GM23248 (cell line): ENCODE measurements around the gene CACNA1E. TPM values are rescaled to one million over a fixed set of nuclear protein-coding genes. Genes with fewer than 3 reads are reported as not detected.
"Not testable (repeated sequence)": the region's sequence is repeated elsewhere in the genome, so short reads cannot be mapped to it uniquely, and the experiment has no call there.

Experiments used
- DNase-seq: peaks from one replicate; pipeline ENCODE4 v3.0.0-alpha.2; 2015
- H2AFZ ChIP-seq: fragments of 200-600 bp; sonication (generic); 2 replicates; pipeline ENCODE4 v1.6.1; 2016; ENCODE audit warnings: antibody characterized with exemption
- H3F3A ChIP-seq: fragments of 200-600 bp; sonication (generic); 2 replicates; pipeline ENCODE4 v1.6.1; 2016; ENCODE audit warnings: mild to moderate bottlenecking, antibody characterized with exemption, mixed run types; ENCODE audit not compliant: insufficient read depth
- H3K27ac ChIP-seq: fragments of 200-600 bp; sonication (generic); 2 replicates; pipeline ENCODE4 v1.5.1; 2016; ENCODE audit warnings: mild to moderate bottlenecking
- H3K27me3 ChIP-seq: fragments of 200-600 bp; sonication (generic); replicated peaks from 2 replicates; pipeline ENCODE4 v1.6.1; 2016; ENCODE audit warnings: mild to moderate bottlenecking; ENCODE audit not compliant: insufficient read depth
- H3K36me3 ChIP-seq: fragments of 200-600 bp; sonication (generic); 2 replicates; pipeline ENCODE4 v1.6.1; 2016; ENCODE audit warnings: low read depth, mild to moderate bottlenecking
- H3K4me1 ChIP-seq: fragments of 200-600 bp; sonication (generic); 2 replicates; pipeline ENCODE4 v1.6.1; 2016; ENCODE audit warnings: mild to moderate bottlenecking; ENCODE audit not compliant: insufficient read depth
- H3K4me2 ChIP-seq: fragments of 200-600 bp; sonication (generic); one replicate; pipeline ENCODE4 v1.6.1; 2016; ENCODE audit warnings: mild to moderate bottlenecking; ENCODE audit not compliant: unreplicated experiment
- H3K4me3 ChIP-seq: fragments of 200-600 bp; sonication (generic); 2 replicates; pipeline ENCODE4 v1.5.1; 2016; ENCODE audit warnings: mild to moderate bottlenecking
- H3K79me2 ChIP-seq: fragments of 200-600 bp; sonication (generic); 2 replicates; pipeline ENCODE4 v1.6.1; 2016; ENCODE audit warnings: mild to moderate bottlenecking; ENCODE audit not compliant: insufficient read depth
- H3K9ac ChIP-seq: fragments of 200-600 bp; sonication (generic); 2 replicates; pipeline ENCODE4 v1.6.1; 2016; ENCODE audit warnings: mild to moderate bottlenecking
- H3K9me2 ChIP-seq: fragments of 200-600 bp; sonication (generic); 2 replicates; pipeline ENCODE4 v1.6.1; 2016; ENCODE audit warnings: mixed run types, mild to moderate bottlenecking, moderate library complexity; ENCODE audit not compliant: insufficient read depth
- H3K9me3 ChIP-seq: fragments of 200-600 bp; sonication (generic); one replicate; pipeline ENCODE4 v1.6.1; 2017; ENCODE audit warnings: low read depth
- H4K20me1 ChIP-seq: fragments of 200-600 bp; sonication (generic); 2 replicates; pipeline ENCODE4 v1.6.0; 2016; ENCODE audit not compliant: insufficient read depth
- EZH2 ChIP-seq: fragments of 200-600 bp; sonication (generic); IDR thresholded peaks from 2 replicates; pipeline ENCODE4 v1.6.1; 2018; ENCODE audit warnings: antibody characterized with exemption, mild to moderate bottlenecking; ENCODE audit not compliant: insufficient read depth, poor library complexity, severe bottlenecking
- EZH2phosphoT487 ChIP-seq: fragments of 200-600 bp; sonication (generic); IDR thresholded peaks from 2 replicates; pipeline ENCODE4 v1.6.1; 2018; ENCODE audit warnings: antibody characterized with exemption, moderate library complexity, mild to moderate bottlenecking, low read depth; ENCODE audit not compliant: insufficient read depth
- WGBS, 2 experiments: methylation state at CpG; one replicate each; pipeline ENCODE4 v1.1.6; 2015 to 2017; ENCODE audit warnings: low lambda C conversion rate in 2 of 2, low coverage in 1 of 2; ENCODE audit errors: missing lambda C conversion rate in 2 of 2; 5-methylcytosine and 5-hydroxymethylcytosine counted together
- in situ Hi-C: fragments of 300-500 bp; cut with MboI; formaldehyde crosslinking; loops from 2 replicates; pipeline ENCODE4 v1.15.0; 2020
- polyA plus RNA-seq: library from polyadenylated mRNA; unstranded; fragments of >200 nt; fragmentation: Nextera tagmentation; extraction: Ambion mirVana; gene quantifications from 2 replicates; pipeline ENCODE4 v1.2.1, GENCODE V29; 2016
- total RNA-seq: library from RNA; depleted of rRNA; stranded (reverse); fragments of >200 nt; shearing (Covaris generic); gene quantifications from 2 replicates; pipeline ENCODE4 v1.2.3, GENCODE V29; 2014

The CACNA1E gene
- total and polyA plus RNA-seq, 2 experiments from 2014 or later, result not detected

GRCh38 chr1:181816608-181817007, 333.3 kb downstream of the CACNA1E start:
- no peaks in the 10 kb centered on the region for H3K4me1 ChIP-seq
- H3K36me3 ChIP-seq, result no peaks in the 10 kb centered on the region
- in situ Hi-C loops, result no loop called here
- H3K27ac ChIP-seq, result no peak overlapping the region
- DNase-seq, result no peak
- H3K9me3 ChIP-seq, result no peaks in the 10 kb centered on the region
- H3K4me2 ChIP-seq, result no peak overlapping the region
- H3F3A ChIP-seq, result no peaks in the 10 kb centered on the region
- 23 to 32% methylated on average over 4 of the region's 4 CpGs for WGBS, 2 experiments
- no peak overlapping the region for H2AFZ ChIP-seq
- no peaks in the 10 kb centered on the region for H3K27me3 ChIP-seq
- no peaks in the 10 kb centered on the region for H3K9me2 ChIP-seq
- TF ChIP-seq EZH2 (no peak), EZH2phosphoT487 (no peak)
- H3K9ac ChIP-seq, result no peak overlapping the region
- no peak overlapping the region for H3K4me3 ChIP-seq
- H4K20me1 ChIP-seq, result no peaks in the 10 kb centered on the region
- no peaks in the 10 kb centered on the region for H3K79me2 ChIP-seq

- Histone ChIP-seq H3K36me3 (no peaks in the 10 kb centered on the region), H3K9ac (no peak overlapping the region), H3K27me3 (no peaks in the 10 kb centered on the region), H3K27ac (no peak overlapping the region), H3K4me3 (no peak overlapping the region), H3K9me2 (no peaks in the 10 kb centered on the region), H4K20me1 (no peaks in the 10 kb centered on the region), H3K4me2 (no peak overlapping the region), H3K9me3 (no peaks in the 10 kb centered on the region), H3K4me1 (no peaks in the 10 kb centered on the region), H2AFZ (no peak overlapping the region), H3K79me2 (no peaks in the 10 kb centered on the region), H3F3A (no peaks in the 10 kb centered on the region)
- no peak for DNase-seq
- in situ Hi-C loops, result no loop called here
- TF ChIP-seq EZH2phosphoT487, result no peak
- no peak for TF ChIP-seq EZH2
These were observed 333.8 kb downstream of the CACNA1E start for GRCh38 chr1:181817091-181817490.

- Histone ChIP-seq H2AFZ (no peak overlapping the region), H3K36me3 (no peaks in the 10 kb centered on the region), H3K27ac (no peak overlapping the region), H3K9me3 (no peaks in the 10 kb centered on the region), H3K9me2 (no peaks in the 10 kb centered on the region), H4K20me1 (no peaks in the 10 kb centered on the region), H3K27me3 (no peaks in the 10 kb centered on the region), H3K79me2 (no peaks in the 10 kb centered on the region), H3K4me1 (no peaks in the 10 kb centered on the region), H3F3A (no peaks in the 10 kb centered on the region), H3K4me3 (no peak overlapping the region), H3K4me2 (no peak overlapping the region), H3K9ac (no peak overlapping the region)
- no peak for TF ChIP-seq EZH2
- TF ChIP-seq EZH2phosphoT487, result no peak
- WGBS, 2 experiments, result 31 to 40% methylated on average over 2 of the region's 2 CpGs
- in situ Hi-C loops, result no loop called here
- DNase-seq, result no peak
These were observed 335.1 kb downstream of the CACNA1E start for GRCh38 chr1:181818459-181818858.

- H3K4me1 ChIP-seq, result no peaks in the 10 kb centered on the region
- H3K4me3 ChIP-seq, result no peak overlapping the region
- H4K20me1 ChIP-seq, result no peaks in the 10 kb centered on the region
- no peak overlapping the region for H3K4me2 ChIP-seq
- H3K27ac ChIP-seq, result no peak overlapping the region
- no peaks in the 10 kb centered on the region for H3F3A ChIP-seq
- DNase-seq, result no peak
- WGBS, 2 experiments, result 13 to 16% methylated on average over 1 of the region's 1 CpG
- H3K9me3 ChIP-seq, result no peaks in the 10 kb centered on the region
- no peaks in the 10 kb centered on the region for H3K9me2 ChIP-seq
- TF ChIP-seq EZH2, result no peak
- no peak for TF ChIP-seq EZH2phosphoT487
- no peaks in the 10 kb centered on the region for H3K79me2 ChIP-seq
- H3K36me3 ChIP-seq, result no peaks in the 10 kb centered on the region
- no peak overlapping the region for H3K9ac ChIP-seq
- no peaks in the 10 kb centered on the region for H3K27me3 ChIP-seq
- in situ Hi-C loops, result no loop called here
- no peak overlapping the region for H2AFZ ChIP-seq
These were observed 335.6 kb downstream of the CACNA1E start for GRCh38 chr1:181818943-181819342.

GRCh38 chr1:181821701-181822100, 338.4 kb downstream of the CACNA1E start:
- Histone ChIP-seq H3K4me2 (no peak overlapping the region), H3K27ac (no peak overlapping the region), H3K36me3 (no peaks in the 10 kb centered on the region), H3F3A (no peaks in the 10 kb centered on the region), H3K9me3 (no peaks in the 10 kb centered on the region), H3K4me1 (no peaks in the 10 kb centered on the region), H3K4me3 (no peak overlapping the region), H3K27me3 (no peaks in the 10 kb centered on the region), H3K79me2 (no peaks in the 10 kb centered on the region), H3K9ac (no peak overlapping the region), H2AFZ (no peak overlapping the region), H3K9me2 (no peaks in the 10 kb centered on the region), H4K20me1 (no peaks in the 10 kb centered on the region)
- DNase-seq, result no peak
- in situ Hi-C loops, result no loop called here
- TF ChIP-seq EZH2, result no peak
- TF ChIP-seq EZH2phosphoT487, result no peak

DNA sequence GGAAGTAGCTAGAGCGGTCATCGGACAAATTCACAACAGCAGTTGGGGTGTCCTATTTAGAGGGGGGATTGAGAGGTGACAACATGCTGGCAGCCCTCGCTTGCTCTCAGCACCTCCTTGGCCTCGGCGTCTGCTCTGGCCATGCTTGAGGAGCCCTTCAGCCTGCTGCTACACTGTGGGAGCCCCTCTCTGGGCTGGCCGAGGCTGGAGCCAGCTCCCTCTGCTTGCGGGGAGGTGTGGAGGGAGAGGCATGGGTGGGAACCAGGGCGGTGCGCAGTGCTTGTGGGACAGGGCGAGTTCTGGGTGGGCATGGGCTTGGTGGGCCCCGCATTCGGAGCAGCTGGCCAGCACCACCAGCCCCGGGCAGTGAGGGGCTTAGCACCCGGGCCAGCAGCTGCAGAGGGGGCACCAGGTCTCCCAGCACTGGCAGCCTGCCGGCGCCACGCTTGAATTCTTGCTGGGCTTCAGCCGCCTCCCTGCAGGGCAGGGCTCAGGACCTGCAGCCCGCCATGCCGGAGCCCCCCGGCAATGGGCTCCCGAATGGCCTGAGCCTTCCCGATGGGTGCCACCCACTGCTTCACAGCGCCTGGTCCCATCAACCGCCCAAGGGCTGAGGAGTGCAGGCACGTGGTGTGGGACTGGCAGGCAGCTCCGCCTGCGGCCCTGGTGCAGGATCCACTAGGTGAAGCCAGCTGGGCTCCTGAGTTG, 349.0 kb downstream of the CACNA1E start:
- H3K9me3 ChIP-seq, DNase-seq, H3K4me1 ChIP-seq, in situ Hi-C loops, H3K9ac ChIP-seq, H3K4me2 ChIP-seq, H3K27me3 ChIP-seq, H3K9me2 ChIP-seq, H4K20me1 ChIP-seq, H3K4me3 ChIP-seq, H3K36me3 ChIP-seq, H3K27ac ChIP-seq, H3K79me2 ChIP-seq, H2AFZ ChIP-seq, H3F3A ChIP-seq: not testable (repeated sequence)
- 52 to 53% methylated on average over 24 to 28 of the region's 28 CpGs for WGBS, 2 experiments
